NB4 (cell line): Measurements from ENCODE around the gene CGB7.

ENCODE experiments used
- CTCF ChIP-seq: IDR thresholded peaks from one replicate; pipeline ENCODE4 v1.5.1; 2012; ENCODE audit warnings: low read depth, low read length
- MAX ChIP-seq: IDR thresholded peaks from 2 replicates; pipeline ENCODE4 v1.6.1; 2011; ENCODE audit warnings: low read depth, low read length
- MYC ChIP-seq: IDR thresholded peaks from 2 replicates; pipeline ENCODE4 v1.6.1; 2011; ENCODE audit warnings: low read depth, low read length
- POLR2A ChIP-seq: IDR thresholded peaks from 2 replicates; pipeline ENCODE4 v1.6.1; 2011; ENCODE audit warnings: mild to moderate bottlenecking; ENCODE audit not compliant: insufficient read length; ENCODE audit errors: extremely low read depth

- TF ChIP-seq MYC (no peak), CTCF (no peak), POLR2A (no peak), MAX (no peak)
Measured at GRCh38 chr19:49071860-49072547, 14.5 kb upstream of the CGB7 start.
